LNCaP clone FGC (cell line): ENCODE data around the gene PIP4K2B.

ENCODE experiments used
- DNase-seq: peaks from one replicate; pipeline ENCODE4 v3.0.0-alpha.2; 2011; ENCODE audit warnings: low read depth
- H3K4me3 ChIP-seq: 2 replicates; pipeline ENCODE4 v1.5.1; 2011; ENCODE audit warnings: mild to moderate bottlenecking, low read depth, low read length, control low read depth
- CTCF ChIP-seq: IDR thresholded peaks from 2 replicates; pipeline ENCODE4 v1.5.1; 2012; ENCODE audit warnings: mild to moderate bottlenecking; ENCODE audit not compliant: control insufficient read depth, insufficient read depth; ENCODE audit errors: extremely low read depth

The PIP4K2B gene

DNA sequence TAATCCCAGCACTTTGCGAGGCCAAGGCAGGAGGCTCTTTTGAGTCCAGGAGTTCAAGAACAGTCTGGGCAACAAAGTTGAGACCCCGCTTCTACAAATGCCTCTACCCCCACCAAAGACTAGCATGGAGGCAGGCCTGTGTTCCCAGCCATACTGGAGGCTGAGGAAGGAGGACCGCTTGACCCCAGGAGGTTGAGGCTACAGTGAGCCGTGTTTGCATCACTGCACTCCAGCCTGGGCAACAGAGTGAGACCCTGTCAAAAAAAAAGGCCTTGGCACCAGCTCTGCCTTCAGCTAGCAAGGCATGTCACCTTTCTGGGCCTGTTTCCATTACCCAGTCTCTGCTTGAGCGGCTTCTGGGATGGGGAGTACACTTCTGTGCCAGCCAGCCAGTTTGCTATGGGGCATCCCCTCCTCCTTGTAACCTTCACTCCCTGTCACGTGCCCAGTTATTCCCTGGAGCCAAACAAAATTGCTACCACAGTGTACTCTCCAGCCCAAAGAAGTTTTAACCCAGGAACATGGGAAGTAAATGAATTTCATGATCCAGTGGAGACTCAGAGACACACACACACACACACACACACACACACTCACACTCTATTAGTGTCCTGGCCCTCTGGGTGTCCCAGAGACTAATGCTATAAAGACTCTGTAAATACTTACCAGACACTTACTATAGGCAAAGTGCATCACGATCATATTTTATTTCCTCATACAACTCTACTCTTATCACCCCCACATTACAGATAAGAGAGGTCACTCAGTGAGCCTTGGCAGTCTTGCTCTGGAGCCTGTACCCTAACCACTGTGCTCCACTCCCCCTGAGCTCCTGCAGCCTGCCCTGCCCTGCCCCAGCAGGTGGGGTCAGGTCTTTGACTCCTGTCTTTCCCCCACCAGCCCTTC, 66.7 kb downstream of the PIP4K2B start:
- peak; percentile 79 for DNase-seq
- TF ChIP-seq CTCF, result no peak
- peak overlapping the region; percentile 88; the same call in 1 of the 2 replicates for H3K4me3 ChIP-seq

- DNase-seq, result peak; percentile 75
- no peak for TF ChIP-seq CTCF
- H3K4me3 ChIP-seq, result peak overlapping the region; percentile 88
Measured at GRCh38 chr17:38731526-38732294, 67.6 kb downstream of the PIP4K2B start.

GRCh38 chr17:38730526-38731379, 68.6 kb downstream of the PIP4K2B start:
- H3K4me3 ChIP-seq, result peak overlapping the region; percentile 88
- no peak for TF ChIP-seq CTCF
- DNase-seq, result peak; percentile 70

DNA sequence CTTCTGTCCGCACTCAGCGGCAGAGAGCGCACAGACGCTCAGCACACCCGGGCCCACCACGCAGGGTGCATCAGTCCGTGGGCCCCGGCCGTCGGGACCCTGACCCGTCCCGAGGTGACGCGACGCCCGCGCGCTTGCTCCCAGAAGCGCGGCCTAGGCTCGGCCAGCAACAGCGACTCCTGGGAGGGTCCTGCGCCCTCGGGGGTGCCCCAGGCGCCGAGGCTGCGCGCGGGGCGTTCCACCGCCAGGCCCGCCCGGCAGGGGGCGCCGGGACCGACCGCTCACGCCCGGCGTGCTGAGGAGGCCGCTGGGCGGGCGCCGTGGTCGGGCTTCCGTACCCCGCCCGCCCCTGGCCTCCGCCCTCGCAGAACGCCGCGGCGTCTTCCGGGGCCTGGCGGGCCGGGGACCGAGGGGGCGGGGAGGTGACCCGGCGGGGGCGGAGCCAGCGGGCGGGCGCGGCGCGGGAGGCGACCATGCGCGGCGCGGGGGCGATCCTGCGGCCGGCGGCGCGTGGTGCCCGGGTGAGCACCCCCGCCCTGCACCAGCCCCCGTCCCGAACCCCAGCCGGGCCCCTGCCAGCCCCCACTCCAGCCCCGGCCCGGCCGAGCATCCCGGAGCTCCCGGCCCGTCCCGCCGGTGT, 69.3 kb downstream of the PIP4K2B start, which contains the start of gene CISD3:
CISD3 (plus strand) TSS at position 456 of the 640 bp plus-strand sequence; CDS start at position 474, 18 bp downstream.
- TF ChIP-seq CTCF, result peak; percentile 84
- no peak for DNase-seq
- H3K4me3 ChIP-seq, result peak within 1 kb of the TSS; percentile 88

DNA sequence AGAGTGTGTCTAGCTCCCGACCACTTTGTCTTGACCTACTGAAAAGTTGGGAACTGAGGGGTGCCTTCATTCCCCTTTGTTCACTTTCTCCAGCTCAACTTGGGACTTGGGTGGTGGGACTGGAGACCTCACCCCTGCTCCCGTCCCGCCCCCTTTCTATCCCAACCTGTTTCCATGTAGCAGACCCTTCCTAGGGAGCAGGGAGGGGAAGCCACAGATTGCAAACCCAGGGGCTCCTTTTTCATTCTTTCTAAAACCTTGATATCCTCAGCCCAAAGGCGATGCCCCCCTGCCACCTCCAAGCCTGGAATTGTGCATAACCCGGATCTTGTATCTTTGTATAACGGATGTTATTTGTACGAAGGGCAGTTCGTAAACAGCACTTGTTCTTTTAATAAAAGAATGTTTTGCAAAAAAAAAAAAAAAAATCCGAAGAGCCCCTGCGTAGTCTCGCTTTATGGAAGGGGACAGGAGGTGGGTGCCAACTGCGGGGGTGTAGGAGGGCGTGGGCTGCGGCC, 69.9 kb downstream of the PIP4K2B start:
- H3K4me3 ChIP-seq, result peak overlapping the region; percentile 52
- DNase-seq, result no peak
- TF ChIP-seq CTCF, result no peak
